Measurements from ENCODE around the gene PIM3. TPM values are rescaled to one million over a fixed set of nuclear protein-coding genes. Genes with fewer than 3 reads are reported as not detected.
A peak's percentile ranks its signal among the peaks of the same experiment; 100 is the strongest.

PIM3 gene
- total RNA-seq, 1 experiment from 2014 or later: 67.0 TPM

GRCh38 chr22:49922484-49922883 is 38.1 kb upstream of the PIM3 start:
- no peak for DNase-seq
- Histone ChIP-seq H3F3A (ENCODE audit: insufficient read depth, low read depth) (peaks cover 20% of the 10 kb centered on the region), H3K79me2 (ENCODE audit: low read depth) (peaks cover 4% of the 10 kb centered on the region; the same call in 1 of the 2 replicates), H2AFZ (no peak overlapping the region), H3K4me1 (replicated peaks; ENCODE audit: insufficient read depth) (peaks cover 9% of the 10 kb centered on the region; the same call in 1 of the 2 replicates), H4K20me1 (ENCODE audit: insufficient read depth) (no peaks in the 10 kb centered on the region; the same call in 1 of the 2 replicates), H3K9me2 (ENCODE audit: insufficient read depth) (no peaks in the 10 kb centered on the region), H3K36me3 (ENCODE audit: low read depth) (no peaks in the 10 kb centered on the region), H3K27me3 (ENCODE audit: insufficient read depth, low read depth) (no peaks in the 10 kb centered on the region), H3K4me3 (no peak overlapping the region), H3K4me2 (no peak overlapping the region), H3K27ac (no peak overlapping the region), H3K9me3 (ENCODE audit: insufficient read depth, low read depth) (no peaks in the 10 kb centered on the region)
- TF ChIP-seq, protein P1, sequence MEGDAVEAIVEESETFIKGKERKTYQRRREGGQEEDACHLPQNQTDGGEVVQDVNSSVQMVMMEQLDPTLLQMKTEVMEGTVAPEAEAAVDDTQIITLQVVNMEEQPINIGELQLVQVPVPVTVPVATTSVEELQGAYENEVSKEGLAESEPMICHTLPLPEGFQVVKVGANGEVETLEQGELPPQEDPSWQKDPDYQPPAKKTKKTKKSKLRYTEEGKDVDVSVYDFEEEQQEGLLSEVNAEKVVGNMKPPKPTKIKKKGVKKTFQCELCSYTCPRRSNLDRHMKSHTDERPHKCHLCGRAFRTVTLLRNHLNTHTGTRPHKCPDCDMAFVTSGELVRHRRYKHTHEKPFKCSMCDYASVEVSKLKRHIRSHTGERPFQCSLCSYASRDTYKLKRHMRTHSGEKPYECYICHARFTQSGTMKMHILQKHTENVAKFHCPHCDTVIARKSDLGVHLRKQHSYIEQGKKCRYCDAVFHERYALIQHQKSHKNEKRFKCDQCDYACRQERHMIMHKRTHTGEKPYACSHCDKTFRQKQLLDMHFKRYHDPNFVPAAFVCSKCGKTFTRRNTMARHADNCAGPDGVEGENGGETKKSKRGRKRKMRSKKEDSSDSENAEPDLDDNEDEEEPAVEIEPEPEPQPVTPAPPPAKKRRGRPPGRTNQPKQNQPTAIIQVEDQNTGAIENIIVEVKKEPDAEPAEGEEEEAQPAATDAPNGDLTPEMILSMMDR (conservative IDR thresholded peaks at IDR 0.05): no peak
- TF ChIP-seq EZH2 (IDR thresholded peaks at IDR 0.05; ENCODE audit: low read depth): no peak
- ChIA-PET CTCF (no interaction called here), POLR2A (ENCODE audit: unreplicated experiment) (no interaction called here)
- BruUV-seq (replicated peaks): no TSS peak
- intact Hi-C loops (cut with micrococcal nuclease; ENCODE audit: unreplicated experiment): no loop called here

DNA sequence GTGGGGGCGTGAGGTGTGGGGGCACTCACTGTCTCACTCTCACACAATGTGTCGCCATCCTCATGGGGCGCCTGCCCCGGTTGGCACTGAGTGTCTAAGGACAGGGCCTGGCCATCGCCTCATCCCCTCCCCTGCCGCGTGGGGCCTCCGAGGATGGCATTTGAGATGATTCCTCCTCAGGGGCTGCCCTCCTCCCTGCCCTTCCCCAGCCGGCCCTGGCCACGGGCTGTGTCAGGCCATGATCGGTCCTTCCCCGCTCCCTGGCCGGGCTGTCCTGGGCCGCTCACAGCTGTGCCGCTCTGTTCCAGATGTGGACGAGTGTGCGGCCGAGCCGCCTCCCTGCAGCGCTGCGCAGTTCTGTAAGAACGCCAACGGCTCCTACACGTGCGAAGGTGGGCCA is 37.6 kb upstream of the PIM3 start:
- Histone ChIP-seq H3K4me3 (no peak overlapping the region), H3K36me3 (ENCODE audit: low read depth) (no peaks in the 10 kb centered on the region), H3F3A (ENCODE audit: insufficient read depth, low read depth) (peaks cover 24% of the 10 kb centered on the region), H4K20me1 (ENCODE audit: insufficient read depth) (no peaks in the 10 kb centered on the region; the same call in 1 of the 2 replicates), H3K79me2 (ENCODE audit: low read depth) (no peaks in the 10 kb centered on the region), H3K27ac (no peak overlapping the region), H3K4me1 (replicated peaks; ENCODE audit: insufficient read depth) (peaks cover 9% of the 10 kb centered on the region; the same call in 1 of the 2 replicates), H2AFZ (no peak overlapping the region), H3K27me3 (ENCODE audit: insufficient read depth, low read depth) (no peaks in the 10 kb centered on the region), H3K9me3 (ENCODE audit: insufficient read depth, low read depth) (no peaks in the 10 kb centered on the region), H3K4me2 (no peak overlapping the region), H3K9me2 (ENCODE audit: insufficient read depth) (no peaks in the 10 kb centered on the region)
- DNase-seq: no peak
- CTCF ChIA-PET: no interaction called here
- BruUV-seq (replicated peaks): no TSS peak
- TF ChIP-seq, protein P1 (conservative IDR thresholded peaks at IDR 0.05): no peak
- TF ChIP-seq EZH2 (IDR thresholded peaks at IDR 0.05; ENCODE audit: low read depth): no peak
- POLR2A ChIA-PET (ENCODE audit: unreplicated experiment): no interaction called here
- intact Hi-C loops (cut with micrococcal nuclease; ENCODE audit: unreplicated experiment): no loop called here

GRCh38 chr22:49923445-49923844 is 37.1 kb upstream of the PIM3 start:
- H3K9me2 ChIP-seq (ENCODE audit: insufficient read depth): no peaks in the 10 kb centered on the region
- H3K4me2 ChIP-seq: no peak overlapping the region
- no TSS peak for BruUV-seq (replicated peaks)
- POLR2A ChIA-PET (ENCODE audit: unreplicated experiment): no interaction called here
- H3K36me3 ChIP-seq (ENCODE audit: low read depth): no peaks in the 10 kb centered on the region
- peaks cover 9% of the 10 kb centered on the region; the same call in 1 of the 2 replicates for H3K4me1 ChIP-seq (replicated peaks; ENCODE audit: insufficient read depth)
- H2AFZ ChIP-seq: no peak overlapping the region
- H3K9me3 ChIP-seq (ENCODE audit: insufficient read depth, low read depth): no peaks in the 10 kb centered on the region
- H3K4me3 ChIP-seq: no peak overlapping the region
- no peaks in the 10 kb centered on the region; the same call in 1 of the 2 replicates for H4K20me1 ChIP-seq (ENCODE audit: insufficient read depth)
- CTCF ChIA-PET: no interaction called here
- intact Hi-C loops (cut with micrococcal nuclease; ENCODE audit: unreplicated experiment): no loop called here
- TF ChIP-seq EZH2 (IDR thresholded peaks at IDR 0.05; ENCODE audit: low read depth): no peak
- TF ChIP-seq, protein P1 (conservative IDR thresholded peaks at IDR 0.05): peak; percentile 38; the same call in 1 of the 2 replicates
- peaks cover 29% of the 10 kb centered on the region for H3F3A ChIP-seq (ENCODE audit: insufficient read depth, low read depth)
- H3K79me2 ChIP-seq (ENCODE audit: low read depth): no peaks in the 10 kb centered on the region
- no peak for DNase-seq
- H3K27me3 ChIP-seq (ENCODE audit: insufficient read depth, low read depth): no peaks in the 10 kb centered on the region
- H3K27ac ChIP-seq: no peak overlapping the region

Data from PC-9 (cell line).